RWPE1 (cell line): ENCODE data around the gene STH.
"Not testable (repeated sequence)": the region's sequence is repeated elsewhere in the genome, so short reads cannot be mapped to it uniquely, and the experiment has no call there.

Experiments used
- CTCF ChIA-PET: fragments of 350-600 bp; sonication (Branson Sonifier 250); formaldehyde crosslinking; extraction: SDS; loops from one replicate; lab custom pipeline; 2021; lab: Yijun Ruan, JAX
- POLR2A ChIA-PET: fragments of 400-600 bp; formaldehyde crosslinking; extraction: SDS; loops from one replicate; lab custom pipeline; 2020; ENCODE audit warnings: antibody characterized with exemption; ENCODE audit not compliant: low non-redundant PET; lab: Yijun Ruan, JAX
- DNase-seq: peaks from one replicate; pipeline ENCODE4 v3.0.0; 2012; ENCODE audit warnings: low spot score
- H3K27ac ChIP-seq: fragments of 450-650 bp; 2 replicates; pipeline ENCODE4 v1.5.1; 2017
- CTCF ChIP-seq: fragments of 450-650 bp; conservative IDR thresholded peaks from 2 replicates; pipeline ENCODE4 v1.5.1; 2017; ENCODE audit warnings: low read depth, mild to moderate bottlenecking

Gene STH

DNA sequence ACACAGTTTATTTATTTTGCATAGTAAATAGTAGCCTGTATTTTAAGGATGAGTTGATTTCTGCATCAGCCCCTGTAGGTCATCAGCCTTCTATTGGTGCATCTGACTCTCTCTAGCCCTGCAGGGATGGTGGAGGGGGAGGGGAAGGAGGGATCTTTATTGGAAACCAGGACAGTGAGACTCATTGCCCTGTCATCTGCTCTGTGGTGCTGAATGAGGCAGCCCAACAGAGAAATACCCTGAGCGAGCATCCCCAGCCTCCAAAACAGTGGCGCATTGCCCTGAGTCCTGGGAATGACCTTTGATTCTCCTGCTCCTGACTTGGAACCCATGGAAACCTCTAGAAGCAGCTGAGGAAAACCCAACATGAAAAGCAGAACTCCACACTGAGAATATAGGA is 45.5 kb upstream of the STH start:
- CTCF ChIA-PET: no interaction called here

DNA sequence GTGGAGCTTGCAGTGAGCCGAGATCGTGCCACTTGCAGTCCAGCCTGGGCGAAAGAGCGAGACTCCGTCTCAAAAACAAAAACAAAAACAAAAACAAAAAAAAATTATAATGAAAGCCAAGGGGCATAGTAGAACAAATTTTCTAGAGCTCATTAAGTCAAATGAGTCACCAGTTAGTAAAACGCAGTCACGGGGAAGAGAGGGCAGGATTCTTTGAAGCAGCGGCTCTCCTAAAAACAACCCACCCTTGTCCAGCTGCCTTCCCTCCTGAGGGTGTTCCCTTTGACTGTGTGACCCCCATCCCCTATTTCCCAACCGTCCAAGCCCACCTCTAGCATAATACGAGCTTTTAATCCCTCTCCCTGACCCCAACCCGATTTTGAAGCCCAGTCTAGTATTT is 44.1 kb upstream of the STH start:
- DNase-seq: no peak
- ChIA-PET CTCF (no interaction called here), POLR2A (no interaction called here)
- no peak overlapping the region for H3K27ac ChIP-seq
- TF ChIP-seq CTCF: no peak

More for the DNA sequence above, 45.5 kb upstream of the STH start:
- H3K27ac ChIP-seq: no peak overlapping the region
- TF ChIP-seq CTCF: no peak
- POLR2A ChIA-PET: no interaction called here
- DNase-seq: no peak

- H3K27ac ChIP-seq: no peak overlapping the region
- DNase-seq: no peak
- TF ChIP-seq CTCF: no peak
- ChIA-PET POLR2A (no interaction called here), CTCF (interaction anchor here (0.7 kb wide), 1 partner anchor 46 kb away, joined by 6 read pairs; no protein-coding TSS in a partner anchor)
These were observed 43.7 kb upstream of the STH start for GRCh38 chr17:45955326-45955725.

DNA sequence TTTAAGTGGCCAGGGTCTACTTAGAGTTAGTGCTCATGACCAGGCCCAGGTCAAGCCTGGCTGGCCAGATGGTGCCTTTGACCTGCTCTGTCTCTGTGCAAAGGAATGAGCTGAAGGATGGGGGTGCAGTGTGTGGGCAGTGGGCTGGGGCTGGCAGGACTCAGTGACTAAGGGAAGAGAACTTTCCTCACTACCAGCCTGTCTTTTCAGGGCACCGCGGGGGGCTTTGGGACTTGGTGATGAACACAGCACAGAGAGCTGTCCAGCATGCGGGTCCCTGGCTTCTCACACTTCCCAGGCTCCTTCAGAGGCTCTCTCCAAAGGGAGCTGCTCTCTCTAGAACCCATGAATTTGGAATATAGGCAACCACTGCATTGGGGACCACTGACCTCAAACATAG is 43.0 kb upstream of the STH start:
- CTCF ChIA-PET: interaction anchor here (0.7 kb wide), 1 partner anchor 46 kb away, joined by 6 read pairs; no protein-coding TSS in a partner anchor
- no peak overlapping the region for H3K27ac ChIP-seq
- no peak for DNase-seq
- POLR2A ChIA-PET: no interaction called here
- no peak for TF ChIP-seq CTCF

DNA sequence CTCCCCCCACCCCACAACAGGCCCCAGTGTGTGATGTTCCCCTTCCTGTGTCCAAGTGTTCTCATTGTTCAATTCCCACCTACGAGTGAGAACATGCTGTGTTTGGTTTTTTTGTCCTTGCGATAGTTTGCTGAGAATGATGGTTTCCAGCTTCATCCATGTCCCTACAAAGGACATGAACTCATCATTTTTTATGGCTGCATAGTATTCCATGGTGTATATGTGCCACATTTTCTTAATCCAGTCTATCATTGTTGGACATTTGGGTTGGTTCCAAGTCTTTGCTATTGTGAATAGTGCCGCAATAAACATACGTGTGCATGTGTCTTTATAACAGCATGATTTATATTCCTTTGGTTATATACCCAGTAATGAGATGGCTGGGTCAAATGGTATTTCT is 42.3 kb upstream of the STH start:
- DNase-seq, POLR2A ChIA-PET, H3K27ac ChIP-seq, CTCF ChIA-PET: not testable (repeated sequence)

GRCh38 chr17:45958307-45958706 is 40.7 kb upstream of the STH start:
- CTCF ChIA-PET: interaction anchor here (0.6 kb wide), 1 partner anchor 1374 kb away, joined by 3 read pairs; no protein-coding TSS in a partner anchor
- TF ChIP-seq CTCF: no peak
- no peak for DNase-seq

DNA sequence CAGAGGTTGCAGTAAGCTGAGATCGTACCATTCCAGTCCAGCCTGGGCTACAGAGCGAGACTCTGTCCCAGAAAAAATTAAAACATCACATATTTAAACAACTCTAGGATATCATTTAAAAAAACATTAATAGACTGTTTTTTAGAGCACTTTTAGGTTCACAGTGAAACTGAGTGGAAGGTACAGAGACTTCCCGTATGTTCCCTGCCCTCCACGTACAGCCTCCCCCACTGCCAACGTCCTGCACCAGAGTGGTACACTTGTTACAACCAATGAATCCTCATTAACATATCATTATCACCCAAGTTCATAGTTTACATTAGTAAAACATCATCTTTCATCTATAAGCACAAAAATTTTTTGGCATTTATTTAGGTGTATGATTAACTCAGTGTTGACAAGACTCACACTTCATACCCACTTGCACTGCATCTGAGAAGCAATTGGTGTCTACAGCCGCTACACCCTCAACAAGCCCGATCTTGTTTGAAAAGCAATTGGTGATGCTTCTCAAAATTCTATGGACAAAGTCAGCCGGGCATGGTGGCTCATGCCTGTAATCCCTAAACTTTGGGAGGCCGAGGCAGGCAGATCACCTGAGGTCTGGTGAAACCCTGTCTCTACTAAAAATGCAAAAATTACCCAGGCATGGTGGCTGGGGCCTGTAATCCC is 39.9 kb upstream of the STH start:
- DNase-seq: no peak
- H3K27ac ChIP-seq: no peak overlapping the region
- no peak for TF ChIP-seq CTCF
- CTCF ChIA-PET: no interaction called here
- POLR2A ChIA-PET: no interaction called here

More at GRCh38 chr17:45958307-45958706, 40.7 kb upstream of the STH start:
- POLR2A ChIA-PET: no interaction called here
- H3K27ac ChIP-seq: no peak overlapping the region
